Fibroblast of peridontal ligament (primary cell): ENCODE results near the gene DMPK.
"Not testable (repeated sequence)": the region's sequence is repeated elsewhere in the genome, so short reads cannot be mapped to it uniquely, and the experiment has no call there.

Source experiments
- DNase-seq: peaks from one replicate; pipeline ENCODE4 v3.0.0-alpha.2; 2010; ENCODE audit errors: extremely low read depth

DMPK gene

DNA sequence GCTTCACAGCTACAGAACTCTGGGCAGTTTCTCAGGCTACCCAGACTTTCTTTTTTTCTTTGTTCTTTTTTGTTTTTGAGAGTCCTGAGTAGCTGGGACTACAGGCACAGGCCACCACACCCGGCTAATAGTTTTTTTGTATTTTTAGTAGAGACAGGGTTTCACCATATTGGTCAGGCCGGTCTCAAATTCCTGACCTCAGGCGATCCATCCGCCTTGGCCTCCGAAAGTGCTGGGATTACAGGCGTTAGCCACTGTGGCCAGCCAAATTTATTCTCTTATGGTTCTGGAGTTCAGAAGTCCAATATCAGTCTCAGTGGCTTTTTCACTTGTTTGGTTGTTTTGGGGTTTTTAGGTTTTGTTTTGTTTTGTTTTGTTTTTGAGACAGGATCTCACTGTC, 36.7 kb downstream of the DMPK start:
- DNase-seq = no peak

DNA sequence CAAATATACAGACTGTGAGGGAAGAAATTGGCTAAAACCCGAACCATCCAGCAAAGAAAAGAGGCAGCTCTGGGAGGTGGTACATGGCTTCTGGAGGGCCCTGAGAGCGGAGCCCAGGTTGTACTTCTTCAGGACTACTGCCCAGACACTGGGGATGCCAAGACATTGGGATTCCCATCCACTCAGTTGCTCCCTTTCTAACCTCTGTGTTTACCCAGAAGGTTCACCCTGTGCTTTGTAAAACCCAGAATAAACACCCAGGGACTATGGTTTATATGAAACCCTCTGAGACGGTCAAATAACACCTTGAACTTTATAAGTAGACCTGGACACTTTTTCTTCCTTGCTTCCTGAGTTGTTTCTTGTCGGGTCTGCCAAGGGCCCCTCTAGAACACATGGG, 39.3 kb downstream of the DMPK start:
- DNase-seq = no peak

DNA sequence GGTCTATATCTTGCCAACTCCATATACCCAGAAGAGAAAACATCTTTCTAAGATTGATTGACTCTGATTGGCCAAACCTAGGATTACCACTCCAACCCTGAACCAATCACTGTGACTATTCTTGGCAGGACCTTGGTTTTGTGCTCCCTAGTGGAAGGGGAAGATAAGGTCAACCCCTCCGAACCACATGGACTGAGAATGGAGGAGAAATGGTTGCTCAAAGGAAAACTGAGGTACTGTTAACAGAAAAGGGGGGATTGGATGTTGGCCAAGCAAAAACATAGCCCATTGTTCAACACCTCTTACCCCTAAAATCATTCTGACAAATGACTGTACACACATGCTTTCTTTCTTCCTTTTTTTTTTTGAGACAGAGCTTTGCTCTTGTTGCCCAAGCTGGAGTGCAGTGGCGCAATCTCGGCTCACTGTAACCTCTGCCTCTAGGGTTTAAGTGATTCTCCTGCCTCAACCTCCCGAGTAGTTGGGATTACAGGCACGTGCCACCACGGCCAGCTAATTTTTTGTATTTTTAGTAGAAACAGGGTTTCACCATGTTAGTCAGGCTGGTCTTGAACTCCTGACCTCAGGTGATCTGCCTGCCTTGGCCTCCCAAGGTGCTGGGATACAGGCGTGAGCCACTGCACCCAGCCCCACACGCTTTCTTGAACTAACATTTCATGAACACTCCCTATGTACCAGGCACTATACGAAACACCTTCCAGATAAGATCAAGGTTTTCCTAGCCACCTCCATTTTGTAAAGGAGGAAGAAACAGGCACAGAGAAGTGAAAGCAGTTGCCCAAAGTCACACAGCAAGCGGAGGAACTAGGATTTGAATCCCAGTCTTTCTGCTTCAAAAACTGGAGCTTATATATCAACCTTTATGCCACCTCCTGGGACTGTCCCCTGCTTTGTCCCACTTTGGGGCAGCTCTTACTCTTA, 42.5 kb downstream of the DMPK start:
- no peak for DNase-seq

DNA sequence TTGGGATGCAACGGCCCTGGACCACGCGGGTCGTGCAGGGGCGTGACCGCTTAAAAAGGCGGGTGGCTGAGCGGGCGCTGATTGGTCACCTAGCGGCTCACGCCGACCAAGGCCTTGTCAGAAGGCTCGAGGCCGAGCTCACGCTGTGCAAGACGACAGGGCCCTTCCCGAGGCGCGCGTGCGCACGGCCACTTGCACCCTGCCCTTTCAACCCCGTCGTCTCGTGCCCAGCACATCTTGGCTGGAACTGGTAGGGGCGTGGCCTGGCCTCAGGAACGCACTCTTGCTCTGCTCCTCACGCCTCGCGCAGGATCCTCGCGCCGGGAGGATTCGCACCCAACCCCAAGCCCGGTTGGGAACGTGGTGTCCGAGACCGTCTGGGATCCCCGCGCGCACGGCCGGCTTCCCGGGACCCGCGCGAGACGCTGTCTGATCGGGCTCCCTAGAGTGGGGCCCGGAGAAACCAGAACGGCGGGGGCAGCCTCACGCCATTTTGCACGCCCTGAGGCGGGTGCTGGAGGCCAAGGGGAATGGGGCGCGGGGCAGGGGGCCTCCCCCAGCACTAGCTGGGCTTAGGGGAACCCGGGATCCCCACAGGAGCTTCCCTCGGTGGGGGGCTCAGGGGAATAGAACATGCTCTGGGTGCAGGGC, 49.0 kb downstream of the DMPK start, which contains the start of gene MEIOSIN:
Gene MEIOSIN, plus strand, starts transcription at position 280 of the 651 bp plus-strand sequence. CDS start 1,938 bp downstream, outside the sequence.
- no peak for DNase-seq

DNA sequence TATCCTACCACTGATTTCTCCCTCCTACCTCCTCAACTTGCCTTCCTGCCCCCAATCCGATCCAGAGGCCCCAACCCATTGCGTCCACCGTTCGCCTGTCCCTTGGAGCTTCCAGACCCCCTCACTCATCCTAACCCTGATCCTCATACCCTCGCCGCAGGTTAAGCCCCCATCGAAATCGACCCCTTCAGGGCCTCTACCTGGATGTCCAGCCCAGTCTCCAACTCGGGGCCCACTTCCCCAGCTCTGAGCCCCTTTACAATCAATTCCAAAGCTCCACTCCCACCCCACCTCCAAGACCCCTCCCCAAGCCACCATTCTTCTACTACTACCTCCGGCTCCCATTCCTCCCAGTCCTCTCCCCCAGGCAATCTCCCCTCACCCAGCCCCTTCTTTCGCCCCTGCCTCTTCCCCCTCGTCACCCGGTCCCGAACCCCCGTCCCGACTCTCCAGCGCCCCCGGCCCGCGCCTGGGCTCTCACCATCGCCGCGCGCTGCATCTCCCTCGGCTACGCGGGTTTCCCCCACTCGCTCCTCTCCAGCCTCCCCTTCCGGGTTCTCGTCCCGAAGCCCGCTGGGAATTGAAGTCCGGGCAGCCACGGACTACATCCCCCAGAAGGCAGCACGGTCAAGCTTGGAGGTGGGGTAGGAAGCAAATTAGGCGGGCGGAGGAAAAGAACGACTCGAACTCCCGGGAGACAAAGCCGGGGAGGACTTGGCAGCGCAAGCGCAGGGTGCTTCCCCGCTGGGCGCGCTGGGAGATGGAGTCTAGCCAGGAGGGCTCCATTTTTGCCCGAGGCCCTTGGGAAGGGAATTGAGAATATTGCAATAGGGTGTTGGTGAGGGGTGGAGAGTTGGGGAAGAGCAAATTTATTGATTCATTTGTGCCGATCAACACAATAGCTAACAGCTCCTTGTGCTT, 51.7 kb downstream of the DMPK start, which contains the start of gene FBXO46:
Gene FBXO46, minus strand, starts transcription at position 529 of the 921 bp plus-strand sequence. CDS start 17,401 bp downstream, outside the sequence.
- DNase-seq = peak; percentile 97

DNA sequence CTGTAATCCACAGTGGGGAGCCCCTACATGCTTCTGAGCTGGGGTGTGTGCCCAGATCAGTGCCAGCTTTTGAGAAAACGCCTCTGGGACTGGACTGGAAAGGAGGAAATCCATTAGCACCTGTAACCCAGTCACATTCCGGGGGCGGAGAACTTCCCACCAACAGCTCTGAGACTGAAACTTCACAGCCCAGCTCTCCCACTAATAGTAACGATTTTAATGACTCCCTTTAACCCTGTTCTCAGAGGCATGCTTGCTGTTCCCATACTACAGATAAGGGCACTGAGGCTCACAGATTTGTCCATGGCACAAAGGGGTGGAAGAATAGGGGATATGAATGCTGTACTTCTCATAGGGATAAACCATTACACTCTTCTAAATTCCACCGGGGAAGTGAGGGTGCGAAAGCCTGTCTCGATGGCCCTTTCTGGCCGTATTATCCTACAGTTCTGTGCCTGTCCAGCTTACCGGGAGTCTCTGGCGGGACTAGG, 52.4 kb downstream of the DMPK start:
- no peak for DNase-seq

DNA sequence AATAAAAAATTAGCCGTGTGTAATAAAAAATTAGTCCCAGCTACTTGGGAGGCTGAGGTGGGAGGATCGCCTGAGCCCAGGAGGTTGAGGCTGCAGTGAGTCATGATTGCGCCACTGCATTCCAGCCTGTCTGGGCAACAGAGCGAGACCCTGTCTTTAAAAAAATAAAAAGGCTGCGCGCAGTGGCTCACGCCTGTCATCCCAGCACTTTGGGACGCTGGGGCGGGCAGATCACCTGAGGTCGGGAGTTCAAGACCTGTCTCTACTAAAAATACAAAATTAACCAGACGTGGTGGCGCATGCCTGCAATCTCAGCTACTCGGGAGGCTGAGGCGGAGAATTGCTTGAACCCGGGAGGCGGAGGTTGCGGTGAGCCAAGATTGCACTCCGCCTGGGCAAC, 53.6 kb downstream of the DMPK start:
- DNase-seq = not testable (repeated sequence)

DNA sequence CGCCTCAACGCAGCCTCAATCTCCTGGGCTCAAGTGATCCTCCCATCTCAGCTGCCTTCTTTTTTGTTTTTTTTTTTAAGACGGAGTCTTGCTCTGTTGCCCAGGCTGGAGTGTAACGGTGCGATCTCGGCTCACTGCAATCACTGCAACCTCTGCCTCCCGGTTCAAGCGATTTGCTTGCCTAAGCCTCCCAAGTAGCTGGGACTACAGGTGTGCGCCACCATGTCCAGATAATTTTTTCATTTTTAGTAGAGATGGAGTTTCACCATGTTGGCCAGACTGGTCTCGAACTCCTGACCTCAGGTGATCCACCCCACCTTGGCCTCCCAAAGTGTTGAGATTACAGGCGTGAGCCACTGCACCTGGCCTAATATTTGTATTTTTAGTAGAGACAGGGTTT, 62.2 kb downstream of the DMPK start:
- not testable (repeated sequence) for DNase-seq
